ENCODE results near the gene PPARA.

Gene PPARA

GRCh38 chr22:46150034-46150654, at the start of gene PPARA:
Gene PPARA (plus strand): TSS chr22:46150526. CDS start chr22:46198384, 47,858 bp downstream.
- no peak for FAIRE-seq

- no peak for FAIRE-seq
Observed at GRCh38 chr22:46102159-46102558, 48.2 kb upstream of the PPARA start.

- FAIRE-seq = no peak
Observed at GRCh38 chr22:46102752-46103151, 47.6 kb upstream of the PPARA start.

GRCh38 chr22:46103181-46103580, 47.1 kb upstream of the PPARA start:
- FAIRE-seq = no peak

GRCh38 chr22:46103664-46104063, 46.7 kb upstream of the PPARA start:
- FAIRE-seq = no peak

- FAIRE-seq = no peak
Observed at GRCh38 chr22:46104170-46104880, 46.0 kb upstream of the PPARA start.

- no peak for FAIRE-seq
Observed at GRCh38 chr22:46104881-46105493, 45.3 kb upstream of the PPARA start.

GRCh38 chr22:46105494-46106278, 44.6 kb upstream of the PPARA start:
- FAIRE-seq = no peak

- no peak for FAIRE-seq
Observed at GRCh38 chr22:46106279-46107022, 43.9 kb upstream of the PPARA start.

- no peak for FAIRE-seq
Observed at GRCh38 chr22:46107089-46107664, 43.1 kb upstream of the PPARA start.

- no peak for FAIRE-seq
Observed at GRCh38 chr22:46107753-46108563, 42.4 kb upstream of the PPARA start.

GRCh38 chr22:46108564-46109473, 41.5 kb upstream of the PPARA start:
- no peak for FAIRE-seq

GRCh38 chr22:46109474-46110003, 40.8 kb upstream of the PPARA start:
- FAIRE-seq = no peak

GRCh38 chr22:46110215-46110614, 40.1 kb upstream of the PPARA start:
- no peak for FAIRE-seq

GRCh38 chr22:46111645-46112306, 38.5 kb upstream of the PPARA start:
- no peak for FAIRE-seq

GRCh38 chr22:46112405-46112804, 37.9 kb upstream of the PPARA start:
- FAIRE-seq = no peak

- no peak for FAIRE-seq
Observed at GRCh38 chr22:46113110-46113909, 37.0 kb upstream of the PPARA start.

GRCh38 chr22:46113910-46114517, 36.3 kb upstream of the PPARA start:
- FAIRE-seq = no peak

All from endometrium (tissue), 2 donors.